Osteocyte (in vitro differentiated cells): ENCODE measurements around the gene EHD3. TPM values are rescaled to one million over a fixed set of nuclear protein-coding genes. Genes with fewer than 3 reads are reported as not detected.
A peak's percentile ranks its signal among the peaks of the same experiment; 100 is the strongest.

Experiments
- DNase-seq: peaks from one replicate; pipeline ENCODE4 v3.0.0; 2021; ENCODE audit warnings: mixed read lengths; ENCODE audit not compliant: unreplicated experiment; ENCODE audit errors: extremely low spot score
- H3K27ac Mint-ChIP-seq: one replicate; pipeline ENCODE4 v1.8.0; 2021; ENCODE audit warnings: mild to moderate bottlenecking, mixed read lengths; ENCODE audit not compliant: unreplicated experiment
- H3K27me3 Mint-ChIP-seq: one replicate; pipeline ENCODE4 v1.8.0; 2021; ENCODE audit warnings: mixed read lengths; ENCODE audit not compliant: unreplicated experiment
- H3K36me3 Mint-ChIP-seq: one replicate; pipeline ENCODE4 v1.8.0; 2021; ENCODE audit warnings: mixed read lengths; ENCODE audit not compliant: unreplicated experiment
- H3K4me1 Mint-ChIP-seq: one replicate; pipeline ENCODE4 v1.8.0; 2021; ENCODE audit warnings: mixed read lengths; ENCODE audit not compliant: unreplicated experiment
- H3K4me3 Mint-ChIP-seq: one replicate; pipeline ENCODE4 v1.8.0; 2021; ENCODE audit warnings: mild to moderate bottlenecking, moderate library complexity, mixed read lengths; ENCODE audit not compliant: unreplicated experiment
- H3K9me3 Mint-ChIP-seq: one replicate; pipeline ENCODE4 v1.8.0; 2021; ENCODE audit warnings: mixed read lengths; ENCODE audit not compliant: unreplicated experiment
- CTCF ChIP-seq: fragments of 200-600 bp; sonication (generic); IDR thresholded peaks from 2 replicates; pipeline ENCODE4 v1.5.0; 2021; ENCODE audit warnings: antibody characterized with exemption, mild to moderate bottlenecking, moderate library complexity
- total RNA-seq: library from RNA; stranded (reverse); gene quantifications from 2 replicates; pipeline ENCODE4 v1.2.1, GENCODE V29; 2021

Gene EHD3
- total RNA-seq, 1 donor from 2014 or later, result 25.9 TPM

- Mint-ChIP-seq H3K4me1 (no peaks in the 10 kb centered on the region), H3K27ac (no peak overlapping the region), H3K9me3 (peaks cover 4% of the 10 kb centered on the region), H3K27me3 (peaks cover 7% of the 10 kb centered on the region), H3K36me3 (no peaks in the 10 kb centered on the region), H3K4me3 (no peak overlapping the region)
- peak; percentile 51 for DNase-seq
- TF ChIP-seq CTCF, result no peak
Measured at GRCh38 chr2:31197166-31197565, 36.8 kb upstream of the EHD3 start.

- DNase-seq, result peak; percentile 19
- H3K27ac Mint-ChIP-seq, result no peak overlapping the region
- peaks cover 4% of the 10 kb centered on the region for H3K9me3 Mint-ChIP-seq
- H3K4me3 Mint-ChIP-seq, result no peak overlapping the region
- H3K4me1 Mint-ChIP-seq, result no peaks in the 10 kb centered on the region
- H3K36me3 Mint-ChIP-seq, result no peaks in the 10 kb centered on the region
- H3K27me3 Mint-ChIP-seq, result peaks cover 7% of the 10 kb centered on the region
- no peak for TF ChIP-seq CTCF
Measured at GRCh38 chr2:31197669-31198068, 36.3 kb upstream of the EHD3 start.

GRCh38 chr2:31199206-31199605, 34.7 kb upstream of the EHD3 start:
- DNase-seq, result no peak
- no peak overlapping the region for H3K27ac Mint-ChIP-seq
- no peak for TF ChIP-seq CTCF
- H3K9me3 Mint-ChIP-seq, result peaks cover 4% of the 10 kb centered on the region
- peaks cover 15% of the 10 kb centered on the region for H3K27me3 Mint-ChIP-seq
- H3K36me3 Mint-ChIP-seq, result no peaks in the 10 kb centered on the region
- H3K4me1 Mint-ChIP-seq, result no peaks in the 10 kb centered on the region
- H3K4me3 Mint-ChIP-seq, result no peak overlapping the region

DNA sequence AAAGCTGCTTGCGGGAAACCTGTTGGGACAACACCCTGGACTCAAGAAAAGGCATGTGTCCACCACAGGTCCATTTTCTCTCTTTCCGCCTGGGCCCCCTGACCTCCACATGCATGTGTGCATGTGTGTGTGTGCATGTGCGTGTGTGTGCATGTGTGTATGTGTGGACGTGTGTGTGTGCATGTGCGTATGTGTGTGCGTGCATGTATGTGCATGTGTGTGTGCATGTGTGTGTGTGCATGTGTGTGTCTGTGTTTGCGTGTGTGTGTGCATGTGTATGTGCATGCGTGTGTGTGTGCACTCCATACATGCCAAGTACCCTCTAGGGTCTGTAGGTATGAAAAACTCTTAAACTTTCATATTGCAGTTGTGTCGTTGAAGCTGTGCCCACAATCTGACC, 33.0 kb upstream of the EHD3 start:
- Mint-ChIP-seq H3K27ac (no peak overlapping the region), H3K4me1 (no peaks in the 10 kb centered on the region), H3K4me3 (no peak overlapping the region), H3K9me3 (peaks cover 4% of the 10 kb centered on the region), H3K27me3 (peaks cover 15% of the 10 kb centered on the region), H3K36me3 (no peaks in the 10 kb centered on the region)
- peak; percentile 51 for DNase-seq
- TF ChIP-seq CTCF, result no peak

DNA sequence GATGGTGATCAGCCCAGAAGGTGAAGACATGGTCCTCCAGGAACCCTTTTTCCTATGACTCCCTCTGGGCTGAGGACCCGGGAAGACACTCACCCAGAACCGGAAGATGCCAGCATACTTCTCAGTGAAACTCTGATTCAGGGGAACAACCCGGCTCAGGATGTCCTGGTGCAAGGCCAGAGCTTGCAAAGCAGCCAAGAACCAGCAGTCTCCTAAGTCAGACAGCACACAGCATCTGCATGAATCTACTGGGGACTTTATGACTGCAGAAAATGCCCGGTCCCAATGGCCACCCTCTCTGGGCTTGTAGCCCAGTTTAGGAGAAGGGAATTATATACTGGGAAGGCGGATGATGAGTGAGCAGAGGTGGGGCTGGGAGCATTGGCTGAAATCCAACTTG, 31.9 kb upstream of the EHD3 start:
- Mint-ChIP-seq H3K4me1 (no peaks in the 10 kb centered on the region), H3K36me3 (no peaks in the 10 kb centered on the region), H3K27ac (no peak overlapping the region), H3K4me3 (no peak overlapping the region), H3K9me3 (peaks cover 4% of the 10 kb centered on the region), H3K27me3 (peaks cover 15% of the 10 kb centered on the region)
- peak; percentile 57 for DNase-seq
- no peak for TF ChIP-seq CTCF
